GM03348 (cell line): Measurements from ENCODE around the gene KCNQ1.

ENCODE experiments used
- DNase-seq: peaks from one replicate; pipeline ENCODE4 v3.0.0; 2012; ENCODE audit warnings: low spot score

Gene KCNQ1

DNA sequence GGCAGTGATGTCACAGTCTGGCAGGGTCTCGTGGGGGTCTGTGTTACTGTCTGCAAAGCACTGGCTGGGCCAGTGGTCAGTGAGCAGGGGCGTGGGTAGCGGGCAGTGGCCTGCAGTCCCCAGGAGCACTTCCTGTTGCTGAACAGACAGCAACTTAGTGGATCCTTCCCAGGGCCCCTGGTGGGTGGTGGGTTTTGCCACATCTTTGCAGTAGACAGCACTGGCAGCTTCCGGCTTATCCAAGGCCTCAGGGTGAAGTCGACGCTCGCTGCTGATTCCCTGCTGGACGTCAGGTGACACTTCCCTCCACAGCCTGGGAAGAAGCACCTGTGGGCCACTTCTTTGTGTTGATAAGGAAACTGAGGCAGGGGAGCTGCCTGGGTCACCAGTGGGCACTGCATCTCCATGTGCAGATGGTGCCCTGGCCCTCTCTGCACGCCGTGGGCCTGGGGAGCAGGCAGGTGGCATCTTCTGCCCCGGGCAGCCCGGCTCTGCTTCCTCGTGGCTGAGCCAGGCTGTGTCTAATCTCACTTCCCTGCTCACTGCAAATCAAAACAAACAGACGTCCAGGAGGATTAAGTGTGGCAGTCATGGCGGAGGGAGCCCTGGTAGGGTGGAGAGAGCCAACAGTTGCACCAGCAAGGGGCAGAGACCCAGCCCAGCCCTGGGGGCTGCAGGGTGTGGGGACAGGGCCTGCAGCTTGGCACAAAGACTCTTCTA, 79.8 kb downstream of the KCNQ1 start:
- DNase-seq, result no peak

DNA sequence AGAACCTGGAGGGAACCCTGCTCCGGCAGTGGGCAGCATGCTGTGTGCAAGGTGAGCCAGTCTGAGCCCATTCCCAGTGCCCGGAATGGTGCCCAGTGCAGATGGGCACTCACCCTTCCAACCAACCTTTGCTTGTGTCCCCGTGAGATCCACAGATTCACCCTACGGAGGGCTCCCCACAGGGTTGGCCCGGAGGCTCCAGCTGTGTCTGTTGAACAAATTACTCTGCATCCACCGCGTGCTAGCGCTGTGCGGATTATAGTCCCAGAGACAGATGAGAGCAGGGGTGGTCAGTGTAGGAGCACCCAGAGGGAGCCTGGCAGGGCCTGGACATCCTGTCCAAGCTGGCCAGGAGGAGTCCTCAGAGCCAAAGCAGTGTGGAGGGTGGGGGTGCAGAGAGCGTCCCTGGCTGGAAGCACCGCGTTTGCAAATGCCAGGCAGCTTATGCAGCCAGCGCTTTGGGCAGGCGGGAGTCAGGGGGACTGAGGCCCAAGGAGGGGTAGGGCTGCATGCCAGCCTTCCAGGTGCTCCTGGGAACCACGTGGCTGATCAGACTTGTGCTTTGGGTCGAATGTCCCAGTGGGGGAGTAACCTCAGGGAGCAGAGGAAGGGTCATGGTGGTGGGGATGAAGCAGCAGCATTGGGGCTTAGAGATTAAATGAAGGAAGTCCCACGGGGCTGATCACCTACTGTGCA, 80.5 kb downstream of the KCNQ1 start:
- DNase-seq, result no peak

DNA sequence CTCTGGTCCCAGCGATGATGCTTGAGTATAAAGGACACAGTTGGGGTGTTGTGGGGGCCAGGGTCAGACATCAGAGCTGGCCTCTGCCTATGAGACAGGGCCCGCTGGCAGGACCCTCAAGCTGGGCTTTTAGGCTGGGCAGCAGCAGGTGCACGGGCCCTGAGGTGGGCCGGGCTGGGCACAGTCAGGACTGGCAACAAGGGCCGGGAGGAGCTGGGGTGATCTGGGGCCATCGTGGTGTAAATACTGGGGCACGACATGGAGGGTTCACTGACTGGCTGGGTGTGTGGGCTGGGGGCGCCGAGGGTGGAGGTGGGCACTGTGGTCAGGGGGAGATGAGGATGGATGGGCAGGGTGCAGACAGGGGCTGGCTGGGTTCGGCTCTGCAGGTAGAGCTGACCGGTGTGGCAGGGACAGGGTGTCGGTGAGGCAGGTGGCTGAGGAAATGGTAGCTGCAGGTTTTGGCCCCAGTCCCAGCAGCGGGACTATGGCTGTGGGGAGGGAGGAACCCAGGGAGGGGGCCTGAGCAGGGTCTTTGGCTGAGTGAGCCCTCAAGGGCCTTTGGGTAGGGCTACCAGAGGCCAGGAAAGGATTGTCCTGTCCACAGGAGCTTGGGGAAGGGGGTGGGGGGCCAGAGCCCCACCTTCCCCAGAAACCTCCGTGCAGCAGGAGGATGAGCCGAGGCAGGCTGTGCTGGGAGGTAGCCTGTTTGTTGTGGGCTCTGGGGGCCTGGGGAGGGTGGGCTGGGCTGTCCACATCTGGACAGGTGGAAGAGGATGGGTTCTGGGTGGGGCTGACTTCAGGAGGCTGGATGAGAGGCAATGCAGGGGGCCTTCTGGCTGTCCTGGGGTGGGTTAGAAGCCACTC, 81.4 kb downstream of the KCNQ1 start:
- DNase-seq, result no peak

DNA sequence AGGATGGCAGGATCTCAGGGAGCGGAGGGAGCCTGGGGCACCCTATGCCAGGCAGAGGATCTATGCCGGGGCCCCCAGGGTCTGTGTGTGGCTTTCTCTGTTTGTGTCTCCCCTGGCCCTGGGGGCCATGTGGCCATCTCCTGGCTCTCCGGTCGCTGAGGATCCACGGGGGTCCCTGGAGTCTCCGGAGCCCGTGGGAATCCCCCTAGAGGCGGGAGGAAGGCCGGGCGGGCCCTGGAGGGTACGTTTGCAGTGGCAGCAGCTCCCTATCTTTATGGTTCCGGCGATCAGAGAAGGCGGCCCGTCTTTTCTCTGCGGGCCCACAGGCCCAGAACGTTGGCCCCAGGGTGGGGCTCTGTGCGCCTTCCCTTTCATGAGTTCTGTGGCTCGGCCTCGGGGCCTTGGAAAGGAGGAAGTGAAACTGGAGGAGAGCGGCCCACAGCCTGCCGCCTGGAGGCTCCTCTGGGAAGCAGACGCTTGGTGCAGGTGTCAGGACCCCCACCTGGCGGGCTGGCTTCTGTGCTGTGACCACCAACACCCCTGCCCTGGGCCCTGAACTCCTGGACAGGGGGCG, 82.1 kb downstream of the KCNQ1 start:
- peak; percentile 47 for DNase-seq

DNA sequence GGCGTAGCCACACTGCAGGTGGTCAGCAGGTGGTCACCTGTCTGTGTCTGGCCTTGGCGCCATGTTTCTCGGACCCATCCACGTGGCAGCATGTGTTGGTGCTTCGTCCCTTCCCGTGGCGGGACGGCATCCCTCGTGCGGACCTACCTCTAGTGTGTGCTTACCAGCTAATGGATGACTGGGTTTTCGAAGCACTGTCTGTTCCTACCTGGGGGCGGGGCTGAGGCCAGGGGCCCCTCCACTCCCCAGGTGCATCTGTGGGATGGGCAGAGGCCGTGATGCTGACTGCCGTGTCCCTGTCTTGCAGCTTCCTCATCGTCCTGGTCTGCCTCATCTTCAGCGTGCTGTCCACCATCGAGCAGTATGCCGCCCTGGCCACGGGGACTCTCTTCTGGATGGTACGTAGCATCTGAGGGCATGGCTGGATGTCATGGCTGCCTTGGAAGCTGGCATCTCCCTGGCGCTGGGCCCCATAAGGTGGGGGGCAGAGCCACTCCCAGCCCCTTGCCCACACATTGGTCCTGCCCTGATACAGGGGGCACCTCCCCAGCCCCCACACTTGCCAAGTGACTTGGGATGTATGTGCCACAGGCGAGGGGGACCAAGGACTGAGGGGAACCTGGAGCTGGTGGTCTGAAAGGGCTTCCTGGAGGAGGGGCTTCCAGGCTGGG, 82.9 kb downstream of the KCNQ1 start:
- DNase-seq, result no peak

DNA sequence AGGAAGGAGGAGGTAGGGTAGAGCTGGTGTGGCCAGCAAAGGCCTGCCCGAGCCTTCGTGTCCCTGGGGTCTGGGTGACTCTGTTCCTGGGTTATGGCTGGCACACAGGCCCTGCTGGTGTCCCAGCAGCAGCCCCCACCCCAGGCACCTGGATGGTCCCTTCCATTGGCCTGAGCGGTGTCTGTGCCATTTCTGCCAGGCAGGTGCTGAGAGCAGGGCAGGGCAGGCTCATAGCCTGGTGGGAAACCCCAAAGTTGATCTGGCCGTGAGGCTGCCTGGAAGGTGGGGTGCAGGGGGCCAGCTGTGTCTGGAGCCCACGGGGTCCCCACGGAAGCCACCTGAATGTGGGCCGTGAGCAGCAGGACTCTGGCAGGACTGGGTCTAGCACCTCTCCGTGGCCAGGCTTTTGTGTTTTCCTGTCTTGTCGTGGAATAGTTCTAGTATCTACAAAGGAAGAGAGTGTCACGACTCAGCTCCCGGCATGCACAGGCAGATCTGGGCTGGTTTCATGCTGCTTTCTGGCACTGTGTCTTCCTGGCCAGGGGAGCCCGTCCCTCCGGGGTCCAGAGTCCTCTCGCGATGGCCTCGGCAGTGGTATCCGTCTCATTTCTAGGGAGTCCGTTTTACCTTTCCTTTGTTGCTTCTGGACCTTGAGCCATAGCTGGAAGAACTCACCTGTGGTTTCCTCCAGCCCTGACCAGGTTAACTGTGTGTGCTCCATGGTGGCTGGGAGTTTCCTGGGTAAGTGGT, 83.7 kb downstream of the KCNQ1 start:
- DNase-seq, result no peak

DNA sequence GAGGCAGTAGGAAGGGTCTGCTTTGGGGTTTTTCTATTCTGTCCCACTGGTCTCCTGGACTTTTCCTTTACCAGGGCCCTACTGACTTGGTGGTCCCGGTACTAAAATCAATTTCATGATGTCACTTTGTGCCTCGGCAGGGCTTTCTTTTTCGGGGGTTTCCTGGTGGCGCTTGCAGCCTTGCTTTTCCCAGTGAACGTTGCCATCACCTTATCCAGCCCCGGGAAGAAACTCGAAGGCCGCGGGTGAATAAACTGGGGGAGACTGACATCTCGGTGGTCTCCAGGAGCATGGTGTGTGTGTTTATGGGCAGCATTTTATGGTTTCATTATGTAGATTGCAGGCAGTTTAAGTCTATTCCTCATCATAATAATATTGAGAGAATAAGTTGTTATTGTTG, 84.4 kb downstream of the KCNQ1 start:
- DNase-seq, result no peak

DNA sequence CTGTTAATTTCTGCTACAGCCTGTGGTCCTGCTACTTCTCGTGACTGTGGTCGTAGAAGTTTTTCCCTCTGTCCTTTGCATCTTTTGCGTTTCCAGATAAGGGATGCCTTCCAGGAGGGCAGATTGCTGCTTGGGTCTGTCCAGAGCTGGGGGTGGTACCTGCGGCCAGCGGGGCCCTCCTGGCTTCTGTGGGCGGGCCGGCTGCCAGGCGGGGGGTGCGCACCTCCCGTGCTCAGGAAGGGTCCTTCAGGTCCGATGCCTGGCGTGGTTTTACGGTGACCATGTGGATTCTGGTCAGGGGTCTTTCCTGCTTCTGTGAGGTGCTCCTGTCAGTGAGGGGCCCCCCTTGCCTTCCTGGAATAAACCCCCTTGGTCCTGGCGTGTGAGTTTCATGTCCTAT, 84.8 kb downstream of the KCNQ1 start:
- DNase-seq, result no peak

DNA sequence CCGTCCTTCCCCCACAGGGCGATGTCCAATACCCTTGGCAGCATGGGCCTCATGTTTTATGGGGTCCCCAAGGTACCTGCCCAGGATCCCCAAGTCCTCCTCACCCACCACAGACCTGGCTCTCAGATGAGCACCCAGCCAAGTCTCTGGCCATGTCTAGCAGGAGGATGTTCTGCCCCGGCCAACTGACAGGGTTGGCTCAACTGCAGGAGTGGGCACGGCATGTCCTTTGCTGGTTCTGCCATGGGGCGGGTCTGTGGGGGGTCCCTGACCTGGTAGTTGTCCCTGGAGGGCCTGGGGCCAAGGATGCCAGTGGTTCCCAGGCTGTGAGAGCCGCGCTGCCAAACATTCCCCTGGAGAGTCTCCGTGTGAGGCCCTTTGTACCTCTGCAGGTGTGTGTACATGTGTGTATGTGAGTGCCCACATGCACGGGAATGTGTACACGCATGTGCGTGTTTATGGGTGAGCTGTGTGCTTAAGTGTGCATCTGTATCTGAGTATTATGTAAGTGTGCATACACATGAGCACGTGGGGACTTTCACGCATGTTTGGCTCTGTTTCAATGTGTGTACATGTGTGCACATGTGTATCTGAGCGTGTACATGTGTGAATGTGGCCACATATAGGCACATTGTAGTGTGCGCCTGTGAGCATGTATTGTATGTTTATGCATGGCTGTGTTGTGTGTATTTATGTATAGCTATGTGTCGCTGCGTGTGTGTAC, 85.5 kb downstream of the KCNQ1 start:
- no peak for DNase-seq

DNA sequence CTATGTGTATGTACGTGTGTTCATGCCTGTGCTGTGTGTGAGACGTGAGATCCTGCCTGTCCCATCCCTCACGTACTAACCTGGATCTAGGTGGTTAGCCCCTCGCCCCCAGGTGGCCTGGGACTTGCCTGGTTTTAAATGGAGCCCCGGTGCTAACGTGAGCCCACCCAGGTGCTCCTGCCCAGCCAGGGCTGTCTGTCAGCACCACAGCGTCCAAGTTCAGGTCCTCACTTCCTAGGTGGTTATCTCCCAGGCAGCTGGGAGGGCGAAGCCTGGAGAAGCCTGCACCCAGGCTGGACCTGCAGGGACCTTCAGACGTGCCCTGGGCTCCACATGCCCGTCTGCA, 86.0 kb downstream of the KCNQ1 start:
- DNase-seq, result no peak

DNA sequence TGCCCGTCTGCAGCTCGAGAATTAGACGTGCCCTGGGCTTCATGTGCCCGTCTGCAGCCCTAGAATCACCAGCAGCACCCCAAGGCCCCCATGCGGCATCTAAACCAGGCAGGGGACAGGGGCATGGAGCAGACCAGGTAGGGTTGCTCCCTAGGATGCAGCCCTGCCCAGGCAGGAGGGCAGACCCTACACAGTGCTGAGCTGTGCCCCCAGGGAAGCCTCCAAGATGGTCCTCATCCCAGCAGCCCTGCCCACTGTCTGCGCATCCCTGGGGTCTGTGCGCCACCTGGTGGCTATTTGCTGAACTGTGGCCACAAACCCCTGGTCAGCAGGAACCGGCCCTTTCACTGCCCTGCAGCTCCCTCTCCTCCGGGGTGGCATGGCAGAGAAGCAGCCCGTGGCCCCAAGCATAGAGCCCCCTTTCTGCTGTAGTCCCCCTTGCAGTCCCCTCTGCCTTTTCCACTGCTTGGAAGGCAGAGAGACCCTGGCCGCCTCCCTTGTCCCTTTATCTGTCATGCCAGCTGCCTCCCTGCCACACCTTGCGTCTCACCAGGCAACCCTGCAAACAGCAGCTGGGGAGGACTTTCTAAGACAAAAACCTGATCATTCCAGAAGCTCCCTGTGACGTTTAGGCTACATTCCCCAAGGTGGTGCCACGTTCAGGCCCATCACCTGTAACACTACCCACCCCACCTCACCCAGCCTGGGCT, 86.6 kb downstream of the KCNQ1 start:
- DNase-seq, result peak; percentile 91

DNA sequence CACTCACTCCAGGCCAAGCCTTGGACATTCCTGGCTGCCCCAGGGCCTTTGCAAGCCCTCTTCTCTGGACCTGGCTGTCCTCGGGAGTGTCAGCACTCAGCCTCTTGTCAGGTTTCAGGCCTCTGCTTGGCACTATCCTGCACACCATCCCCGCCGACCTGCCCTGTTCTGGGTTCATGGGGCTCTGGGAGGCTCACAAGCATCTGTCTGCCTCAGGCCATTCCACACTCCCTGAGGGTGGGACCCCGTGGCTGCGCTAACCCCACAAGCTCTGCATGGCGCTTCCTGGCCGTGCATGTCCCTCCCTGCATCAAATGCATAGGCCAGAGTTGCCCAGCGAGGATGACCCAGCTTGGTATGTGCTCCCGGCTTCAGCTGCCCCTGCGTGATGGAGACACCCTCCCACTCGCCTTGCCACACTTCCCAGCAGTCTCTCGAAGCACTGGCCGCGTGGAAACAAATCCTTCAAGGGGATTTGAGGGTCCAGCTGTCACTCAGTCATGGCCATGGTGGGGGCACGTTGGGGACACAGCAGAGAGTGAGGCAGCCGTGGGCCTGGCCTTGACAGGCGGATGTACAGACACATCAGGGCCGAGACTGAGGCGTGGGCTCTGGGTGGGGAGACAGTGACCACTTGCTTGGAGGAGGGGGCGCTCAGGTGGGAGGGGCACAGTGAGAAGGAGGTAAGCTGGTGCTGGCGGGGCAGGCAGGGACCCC, 87.3 kb downstream of the KCNQ1 start:
- no peak for DNase-seq

DNA sequence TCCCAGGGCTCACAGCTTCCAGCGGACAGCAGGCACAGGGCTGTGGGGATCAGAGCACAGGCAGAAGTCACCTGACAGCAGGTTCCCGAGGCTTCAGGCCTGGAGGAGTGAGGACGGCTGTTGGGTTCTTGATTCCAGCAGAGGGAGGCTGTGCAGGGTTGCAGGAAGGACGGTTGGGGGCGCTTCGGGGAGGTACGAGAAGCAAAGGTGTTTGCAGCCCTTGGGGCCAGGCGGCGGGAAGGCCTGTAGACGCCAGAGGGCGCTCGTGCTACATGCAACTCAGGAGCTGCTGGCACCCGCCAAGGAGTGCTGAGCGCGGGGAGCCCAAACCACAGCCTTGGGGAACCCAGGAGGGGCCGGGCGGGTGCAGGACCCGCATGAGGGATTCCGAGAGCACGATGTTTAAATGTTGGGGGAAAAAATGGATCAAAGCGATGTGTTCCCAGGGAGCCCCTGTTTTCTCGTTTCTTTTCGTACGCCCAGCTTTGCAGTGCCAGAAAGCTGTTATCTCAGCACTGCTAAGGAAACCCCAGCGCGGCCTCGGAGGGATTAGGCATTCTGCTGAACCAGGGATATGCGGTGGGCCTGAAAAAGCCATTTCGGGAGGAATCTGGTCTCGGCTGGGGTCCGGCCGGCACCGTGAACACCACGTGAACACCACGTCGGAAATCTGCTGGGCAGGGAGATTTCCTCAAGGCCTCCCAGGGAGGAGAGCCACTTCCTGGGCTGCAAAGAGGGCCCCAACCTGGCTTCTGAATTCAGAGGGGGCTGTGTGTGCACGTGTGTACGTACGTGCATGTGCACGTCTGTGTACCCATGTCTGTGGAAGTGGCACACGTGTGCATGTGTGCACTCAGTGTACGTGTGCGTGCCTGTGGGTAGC, 88.1 kb downstream of the KCNQ1 start:
- peak; percentile 91 for DNase-seq

DNA sequence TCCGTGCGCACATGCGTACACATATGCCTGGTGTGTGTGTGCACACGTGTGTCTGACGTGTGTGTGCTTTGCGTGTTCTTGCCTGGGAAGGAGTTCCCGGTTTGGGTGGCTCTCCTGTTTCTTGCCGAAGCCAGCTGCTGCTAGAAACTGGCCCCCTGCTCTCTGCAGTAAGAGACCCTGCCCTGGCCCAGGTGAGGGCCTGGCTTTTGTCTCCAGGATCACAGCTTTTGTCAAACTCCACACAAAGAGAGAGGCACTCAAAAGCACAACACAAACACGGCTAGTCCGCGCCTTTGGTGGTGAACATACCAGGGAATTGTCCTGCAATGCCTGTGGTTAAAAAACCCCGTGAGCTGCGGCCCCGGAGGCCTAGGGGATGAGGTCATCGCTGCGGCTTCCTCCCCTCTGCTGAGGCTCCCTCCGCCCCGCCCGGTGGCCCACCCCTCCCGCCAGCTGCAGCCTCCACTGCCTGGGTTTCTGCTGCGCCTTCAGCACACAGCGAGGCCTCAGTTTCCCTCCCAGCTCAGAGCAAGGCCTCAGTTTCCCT, 88.9 kb downstream of the KCNQ1 start:
- peak; percentile 95 for DNase-seq

DNA sequence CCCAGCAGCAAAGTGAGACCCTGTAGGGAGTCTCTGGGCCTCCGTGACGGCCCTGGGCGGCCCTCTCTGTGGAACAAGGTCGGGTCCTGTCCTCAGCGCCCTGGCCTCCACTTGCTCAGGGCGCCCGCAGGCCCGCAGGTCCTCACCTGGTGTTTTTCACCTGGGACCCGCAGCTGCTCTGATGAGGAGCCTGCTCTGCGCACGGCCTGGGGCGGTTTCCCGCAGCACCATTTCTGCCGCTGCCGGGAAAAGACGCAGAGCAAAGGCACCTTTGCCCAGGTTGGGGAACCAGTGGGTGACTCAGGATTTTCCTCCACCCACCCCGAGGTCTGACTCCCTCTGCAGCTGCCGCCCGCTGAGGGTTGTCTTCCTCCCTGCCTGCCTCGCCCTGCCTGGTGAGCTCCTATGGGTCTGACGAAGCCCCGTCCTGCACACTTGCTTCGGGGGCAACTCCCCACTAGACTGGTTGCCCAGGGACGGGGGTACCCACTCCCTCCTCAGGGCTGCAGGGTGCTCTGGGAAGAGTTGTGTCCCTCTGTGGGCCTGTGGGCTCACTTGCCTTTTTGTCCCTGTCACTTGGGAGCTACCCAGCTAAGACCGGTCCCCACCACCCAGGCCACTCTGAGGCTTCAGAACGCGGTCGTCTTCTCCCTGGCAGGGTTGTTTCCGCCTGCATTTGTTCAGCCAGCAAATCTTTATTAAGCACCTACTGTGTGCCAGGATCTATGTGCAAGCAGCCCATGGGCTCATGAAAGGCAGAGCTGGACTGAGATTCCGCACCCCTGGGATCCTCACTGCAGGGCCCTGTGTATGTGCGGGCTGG, 89.5 kb downstream of the KCNQ1 start:
- DNase-seq, result no peak

DNA sequence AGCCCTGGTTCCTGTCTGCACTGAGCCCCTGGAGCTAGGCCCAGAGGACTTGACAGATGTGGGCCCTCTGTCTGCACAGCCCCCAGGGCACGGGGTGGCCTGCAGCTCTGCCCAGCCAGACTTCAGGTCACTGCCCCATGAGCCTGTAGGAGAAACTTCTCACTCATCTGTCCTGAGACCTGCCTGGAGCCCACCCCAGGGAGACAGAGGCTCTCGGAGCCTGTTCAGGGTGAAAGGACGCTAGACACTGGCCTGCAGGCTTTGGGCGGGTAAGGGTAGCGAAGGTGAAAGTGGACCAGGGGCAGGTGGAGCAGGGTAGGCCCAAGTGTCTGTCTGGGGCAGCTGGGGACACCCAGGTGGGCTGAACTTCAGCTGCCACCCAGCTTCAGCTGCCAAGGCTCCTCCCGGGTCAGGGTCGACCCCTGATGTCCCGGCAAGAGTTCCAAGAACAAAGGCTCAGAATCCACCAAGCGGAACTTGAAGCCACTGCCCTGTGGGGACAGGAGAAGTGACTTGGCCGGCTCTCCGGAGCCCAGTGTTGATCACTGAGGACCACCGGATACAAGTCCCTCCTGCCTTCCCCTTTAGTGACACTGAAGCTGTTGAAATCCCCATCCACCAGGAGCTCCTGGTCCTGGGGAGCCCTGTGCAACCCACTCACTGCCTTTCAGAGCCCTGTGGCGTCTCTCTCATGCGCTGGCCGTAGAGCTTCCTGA, 90.3 kb downstream of the KCNQ1 start:
- no peak for DNase-seq
